K562 (cell line): ENCODE data around the gene RBM19. TPM values are rescaled to one million over a fixed set of nuclear protein-coding genes. Genes with fewer than 3 reads are reported as not detected.

Experiments
- ATAC-seq: fragments of 200-7000 bp; cut with Tn5 transposase; 3 replicates; pipeline ENCODE4 v1.9.1; 2020; ENCODE audit warnings: moderate library complexity
- BruUV-seq: library from RNA; stranded (reverse); fragments of 400-500 nt; replicated peaks from 2 replicates; lab custom pipeline; 2021; lab: Mats Ljungman, UMichigan
- CTCF ChIA-PET: fragments of 300-600 bp; formaldehyde crosslinking; extraction: SDS; loops from one replicate; lab custom pipeline; 2021; ENCODE audit warnings: low intra/inter-chr PET ratio; lab: Yijun Ruan, JAX
- POLR2A ChIA-PET: fragments of 300-600, 350-650 bp; sonication (Branson Sonifier 250); formaldehyde crosslinking; extraction: SDS; loops from one replicate; lab custom pipeline; 2021; ENCODE audit warnings: antibody characterized with exemption, inconsistent platforms; lab: Yijun Ruan, JAX
- DNase-seq, 4 experiments: peaks; one replicate each; pipeline versions ENCODE4 v3.0.0 to v3.0.0-alpha.2; 2011 to 2018; ENCODE audit warnings: low spot score in 3 of 4, mixed read lengths in 3 of 4; ENCODE audit errors: extremely low read depth in 1 of 4
- FAIRE-seq: peaks from 2 replicates; lab custom pipeline; 2011; peaks lifted over from hg19 to GRCh38; lab: Jason Lieb, UNC
- H2AFZ ChIP-seq: 2 replicates; pipeline ENCODE4 v1.6.0; 2011; ENCODE audit warnings: low read depth, low read length, control low read depth, inconsistent platforms
- H3K27ac ChIP-seq: fragments of 200-600 bp; 3 replicates; pipeline ENCODE4 v1.8.0; 2011; ENCODE audit warnings: low read depth, mild to moderate bottlenecking, control low read depth, inconsistent platforms, low read length, moderate library complexity, mixed read lengths; ENCODE audit errors: extremely low read depth
- H3K27me3 ChIP-seq, 2 experiments: fragments of 300-600 bp in 1 of 2; 2 replicates in 1 of 2; 3 replicates in 1 of 2; pipeline versions ENCODE4 v1.6.0 to v1.8.0; 2011; ENCODE audit warnings: inconsistent platforms in 2 of 2, low read length in 2 of 2, mild to moderate bottlenecking in 1 of 2, mixed read lengths in 1 of 2, moderate library complexity in 1 of 2; ENCODE audit not compliant: control insufficient read depth in 2 of 2, insufficient read depth in 2 of 2
- H3K36me3 ChIP-seq: fragments of 300-600 bp; 3 replicates; pipeline ENCODE4 v1.8.0; 2011; ENCODE audit warnings: mild to moderate bottlenecking, low read length, inconsistent platforms; ENCODE audit not compliant: control insufficient read depth, insufficient read depth
- H3K4me1 ChIP-seq, 2 experiments: fragments of 200-600 bp in 1 of 2; replicated peaks in 1 of 2; 2 replicates in 1 of 2; 3 replicates in 1 of 2; pipeline versions ENCODE4 v1.5.1 to v1.8.0; 2011; ENCODE audit warnings: inconsistent platforms in 2 of 2, low read length in 2 of 2, mild to moderate bottlenecking in 1 of 2, mixed read lengths in 1 of 2, moderate library complexity in 1 of 2; ENCODE audit not compliant: control insufficient read depth in 2 of 2, insufficient read depth in 2 of 2
- H3K4me2 ChIP-seq: 2 replicates; pipeline ENCODE4 v1.6.1; 2011; ENCODE audit warnings: low read length, control low read depth, inconsistent platforms, mixed read lengths; ENCODE audit not compliant: insufficient read depth
- H3K4me3 ChIP-seq: fragments of 200-600 bp; sonication (generic), shearing (Covaris generic); 2 replicates; pipeline ENCODE4 v1.5.1; 2016; ENCODE audit warnings: control low read depth, inconsistent platforms
- H3K79me2 ChIP-seq: fragments of 200-600 bp; 3 replicates; pipeline ENCODE4 v1.8.0; 2011; ENCODE audit warnings: low read length, inconsistent platforms; ENCODE audit not compliant: control insufficient read depth, insufficient read depth
- H3K9ac ChIP-seq, 2 experiments: 2 replicates each; pipeline versions ENCODE4 v1.6.0 to v1.6.1; 2011; ENCODE audit warnings: low read depth in 2 of 2, low read length in 2 of 2, control low read depth in 1 of 2, inconsistent platforms in 1 of 2, mild to moderate bottlenecking in 1 of 2, mixed read lengths in 1 of 2; ENCODE audit not compliant: insufficient read depth in 1 of 2
- H3K9me1 ChIP-seq: one replicate; pipeline ENCODE4 v1.6.0; 2011; ENCODE audit warnings: inconsistent platforms, mild to moderate bottlenecking, low read length, moderate library complexity; ENCODE audit not compliant: control insufficient read depth, insufficient read depth
- H3K9me3 ChIP-seq: replicated peaks from 2 replicates; pipeline ENCODE4 v1.5.1; 2011; ENCODE audit warnings: low read depth, low read length, inconsistent platforms; ENCODE audit not compliant: control insufficient read depth, insufficient read depth
- H4K20me1 ChIP-seq: replicated peaks from 2 replicates; pipeline ENCODE4 v1.6.1; 2011; ENCODE audit warnings: low read length, inconsistent platforms, mixed read lengths; ENCODE audit not compliant: control insufficient read depth, insufficient read depth
- BRF1 ChIP-seq: IDR thresholded peaks from 3 replicates; pipeline ENCODE4 v1.6.1; 2011; ENCODE audit warnings: borderline replicate concordance, mild to moderate bottlenecking; ENCODE audit not compliant: insufficient read length; ENCODE audit errors: extremely low read depth
- CCNT2 ChIP-seq: IDR thresholded peaks from 2 replicates; pipeline ENCODE4 v1.6.1; 2011; ENCODE audit warnings: borderline replicate concordance, low read depth, mild to moderate bottlenecking, moderate library complexity, mixed read lengths, low read length; ENCODE audit not compliant: insufficient read length; ENCODE audit errors: extremely low read depth
- CEBPB ChIP-seq: fragments of 450-650 bp; IDR thresholded peaks from 2 replicates; pipeline ENCODE4 v1.6.1; 2016; ENCODE audit warnings: missing genetic modification characterization, missing compliant biosample characterization
- ELF4 ChIP-seq: fragments of 450-650 bp; formaldehyde crosslinking; IDR thresholded peaks from 2 replicates; pipeline ENCODE4 v1.4.0; 2022; ENCODE audit warnings: missing genetic modification characterization
- EP400 ChIP-seq: fragments of 450-650 bp; IDR thresholded peaks from 2 replicates; pipeline ENCODE4 v1.6.1; 2017; ENCODE audit warnings: antibody characterized with exemption, mild to moderate bottlenecking, moderate library complexity
- MYBL2 ChIP-seq, 2 experiments: fragments of 450-650 bp in 1 of 2; sonication (generic) in 1 of 2; formaldehyde crosslinking in 1 of 2; IDR thresholded peaks; 2 replicates each; pipeline versions ENCODE4 v1.6.1 to v1.8.1; 2017 to 2022; ENCODE audit warnings: borderline replicate concordance in 1 of 2, inconsistent platforms in 1 of 2, low read depth in 1 of 2, mild to moderate bottlenecking in 1 of 2, missing genetic modification reagents in 1 of 2, moderate library complexity in 1 of 2
- RBBP5 ChIP-seq: fragments of 200-600 bp; sonication (generic); IDR thresholded peaks from 2 replicates; pipeline ENCODE4 v1.6.1; 2012; ENCODE audit warnings: borderline replicate concordance, mild to moderate bottlenecking, low read length, control low read depth, inconsistent platforms; ENCODE audit not compliant: insufficient read depth, poor library complexity, severe bottlenecking
- RFX1 ChIP-seq: fragments of 450-650 bp; IDR thresholded peaks from 2 replicates; pipeline ENCODE4 v1.6.1; 2016; ENCODE audit warnings: mild to moderate bottlenecking, moderate library complexity
- SMAD2 ChIP-seq: fragments of 150-350 bp; IDR thresholded peaks from 2 replicates; pipeline ENCODE4 v1.6.1; 2014; ENCODE audit warnings: low read depth, mild to moderate bottlenecking, low read length
- TAF1 ChIP-seq: IDR thresholded peaks from 2 replicates; pipeline ENCODE4 v1.6.1; 2011; ENCODE audit warnings: mild to moderate bottlenecking, low read length, moderate library complexity; ENCODE audit not compliant: insufficient read depth, control insufficient read depth, severe bottlenecking; ENCODE audit errors: extremely low read depth
- TRIM24 ChIP-seq, 2 experiments: fragments of 450-650 bp; IDR thresholded peaks; 2 replicates each; pipeline ENCODE4 v1.6.1; 2016
- YBX1 ChIP-seq: fragments of 450-650 bp; IDR thresholded peaks from 2 replicates; pipeline ENCODE4 v1.7.1; 2016; ENCODE audit warnings: mild to moderate bottlenecking
- ZKSCAN1 ChIP-seq: fragments of 150-350 bp; IDR thresholded peaks from 2 replicates; pipeline ENCODE4 v1.6.1; 2016; ENCODE audit warnings: low read depth, low read length
- WGBS: fragments of 100-300 bp; shearing (Covaris generic); methylation state at CpG from one replicate; pipeline ENCODE4 v1.1.6; 2016; ENCODE audit warnings: low coverage, mixed read lengths; ENCODE audit not compliant: insufficient coverage; ENCODE audit errors: missing lambda C conversion rate; 5-methylcytosine and 5-hydroxymethylcytosine counted together
- in situ Hi-C: fragments of 300-500 bp; cut with MboI; formaldehyde crosslinking; loops from 4 replicates; pipeline ENCODE4 v1.15.0; 2018; ENCODE audit warnings: inconsistent platforms, mixed read lengths
- intact Hi-C: fragments of 100-400 bp; cut with micrococcal nuclease; formaldehyde crosslinking; loops from 2 replicates; pipeline ENCODE4 v1.14.2; 2022
- polyA plus RNA-seq, 8 experiments: library from polyadenylated mRNA; depleted of rRNA in 4 of 8; stranded (reverse) in 5 of 8; unstranded in 3 of 8; fragments of >200 nt; fragmentation: Nextera tagmentation in 2 of 8; fragmentation: Illumina TruSeq in 1 of 8; extraction: Ambion mirVana in 2 of 8; extraction: Trizol in 1 of 8; gene quantifications; 2 replicates each; pipeline versions ENCODE4 v1.2.1 to v1.2.3, GENCODE V29; 2011 to 2014; ENCODE audit warnings: inconsistent platforms in 1 of 8, missing spikeins in 1 of 8
- total RNA-seq, 7 experiments: library from RNA; depleted of rRNA in 6 of 7; stranded (reverse); fragments of >200 nt in 6 of 7; fragmentation: Illumina TruSeq in 2 of 7; extraction: Trizol in 2 of 7; gene quantifications; 2 replicates each; pipeline versions ENCODE4 v1.2.1 to v1.2.3, GENCODE V29; 2011 to 2021; ENCODE audit warnings: low replicate concordance in 1 of 7
- TF ChIP-seq, protein P1 (sequence below): fragments of 450-650 bp; IDR thresholded peaks from 2 replicates; pipeline ENCODE4 v1.6.1; 2016; ENCODE audit warnings: low read depth, mild to moderate bottlenecking, moderate library complexity
- TF ChIP-seq, protein P2 (sequence below): fragments of 250-450 bp; sonication (Bioruptor Pico); IDR thresholded peaks from 2 replicates; pipeline ENCODE4 v1.8.0; 2022; ENCODE audit warnings: inconsistent platforms, mild to moderate bottlenecking, moderate library complexity, borderline replicate concordance

Gene RBM19
- total and polyA plus RNA-seq, 9 of the 15 experiments (the other 6 are each of a cell fraction or from before 2014, with no cell fraction given): 16.0 to 58.4 (median 37.9) TPM

DNA sequence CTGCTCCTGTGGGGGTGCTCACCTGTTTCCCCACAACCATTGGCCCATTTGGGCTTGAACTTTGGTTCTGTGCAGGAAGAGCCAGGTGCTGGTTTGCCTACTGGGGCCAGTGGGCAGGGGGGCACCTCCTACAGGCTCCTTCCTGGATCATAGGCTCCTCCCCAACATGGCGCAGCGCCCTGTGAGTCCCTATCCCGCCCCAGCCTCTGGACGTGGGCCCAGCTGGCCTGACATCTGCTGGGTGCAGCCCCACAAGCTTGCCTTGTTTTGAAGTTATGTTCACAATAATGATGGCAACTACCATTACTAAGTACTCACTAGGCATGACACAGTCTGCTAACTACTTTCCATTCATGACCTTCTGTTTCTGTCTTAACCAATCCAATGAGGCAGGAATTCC is 147.8 kb downstream of the RBM19 start:
- H3K4me2 ChIP-seq: no peak overlapping the region
- no peaks in the 10 kb centered on the region for H3K79me2 ChIP-seq
- in situ Hi-C loops (no loop called here), intact Hi-C loops (no loop called here)
- BruUV-seq: TSS peak; percentile 18
- DNase-seq (no peak), FAIRE-seq (no peak), ATAC-seq (no peak)
- CTCF ChIA-PET: interaction anchor here (1.2 kb wide), 1 partner anchor 170 kb away, joined by 3 read pairs; no protein-coding TSS in a partner anchor
- H3K4me1 ChIP-seq: peaks cover 5 to 39% of the 10 kb centered on the region in 2 experiments; a peak in 4 of 5 replicates
- TF ChIP-seq TAF1: no peak
- no peak for TF ChIP-seq MYBL2 (IDR thresholded peaks at IDR 0.05; ENCODE audit: low read depth)
- TF ChIP-seq MYBL2 (CRISPR knock-in tag; IDR thresholded peaks at IDR 0.05; ENCODE audit: borderline replicate concordance): no peak
- TF ChIP-seq CEBPB (tag): no peak
- no peak for TF ChIP-seq YBX1
- no peak for TF ChIP-seq EP400
- TF ChIP-seq, protein P1, sequence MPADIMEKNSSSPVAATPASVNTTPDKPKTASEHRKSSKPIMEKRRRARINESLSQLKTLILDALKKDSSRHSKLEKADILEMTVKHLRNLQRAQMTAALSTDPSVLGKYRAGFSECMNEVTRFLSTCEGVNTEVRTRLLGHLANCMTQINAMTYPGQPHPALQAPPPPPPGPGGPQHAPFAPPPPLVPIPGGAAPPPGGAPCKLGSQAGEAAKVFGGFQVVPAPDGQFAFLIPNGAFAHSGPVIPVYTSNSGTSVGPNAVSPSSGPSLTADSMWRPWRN: no peak
- no peak for TF ChIP-seq CCNT2
- no peak for TF ChIP-seq ZKSCAN1
- TF ChIP-seq BRF1: no peak
- no peak for TF ChIP-seq TRIM24 (IDR thresholded peaks at IDR 0.05)
- TF ChIP-seq RFX1: no peak
- TF ChIP-seq, protein P2, sequence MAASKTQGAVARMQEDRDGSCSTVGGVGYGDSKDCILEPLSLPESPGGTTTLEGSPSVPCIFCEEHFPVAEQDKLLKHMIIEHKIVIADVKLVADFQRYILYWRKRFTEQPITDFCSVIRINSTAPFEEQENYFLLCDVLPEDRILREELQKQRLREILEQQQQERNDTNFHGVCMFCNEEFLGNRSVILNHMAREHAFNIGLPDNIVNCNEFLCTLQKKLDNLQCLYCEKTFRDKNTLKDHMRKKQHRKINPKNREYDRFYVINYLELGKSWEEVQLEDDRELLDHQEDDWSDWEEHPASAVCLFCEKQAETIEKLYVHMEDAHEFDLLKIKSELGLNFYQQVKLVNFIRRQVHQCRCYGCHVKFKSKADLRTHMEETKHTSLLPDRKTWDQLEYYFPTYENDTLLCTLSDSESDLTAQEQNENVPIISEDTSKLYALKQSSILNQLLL: no peak
- TF ChIP-seq RBBP5: no peak
- TF ChIP-seq SMAD2: no peak
- no peak for TF ChIP-seq ELF4 (CRISPR knock-in tag)
- POLR2A ChIA-PET: interaction anchor here (0.7 to 1.7 kb wide), 2 partner anchors 7 to 11 kb away, joined by 3 to 8 read pairs; no protein-coding TSS in a partner anchor
- no peaks in the 10 kb centered on the region; the same call in 1 of the 2 replicates for H4K20me1 ChIP-seq
- no peaks in the 10 kb centered on the region for H3K27me3 ChIP-seq
- no peaks in the 10 kb centered on the region for H3K9me3 ChIP-seq
- H3K9me1 ChIP-seq: peaks cover 5% of the 10 kb centered on the region
- 98% methylated on average over 4 of the region's 4 CpGs for WGBS
- H3K4me3 ChIP-seq: no peak overlapping the region
- H3K9ac ChIP-seq: no peak overlapping the region
- peaks cover 16% of the 10 kb centered on the region; the same call in 2 of the 3 replicates for H3K36me3 ChIP-seq
- no peak overlapping the region for H2AFZ ChIP-seq
- no peak overlapping the region for H3K27ac ChIP-seq
